Coronary artery (tissue), 2 donors: Measurements from ENCODE around the gene SMIM29.
A peak's percentile ranks its signal among the peaks of the same experiment; 100 is the strongest.
"Not testable (repeated sequence)": the region's sequence is repeated elsewhere in the genome, so short reads cannot be mapped to it uniquely, and the experiment has no call there.

Experiments
- DNase-seq: peaks from one replicate; pipeline ENCODE4 v3.0.0-alpha.2; 2017; ENCODE audit warnings: low spot score
- H3K27ac ChIP-seq, 2 donors: fragments of 200-600 bp; sonication (generic); one replicate each; pipeline ENCODE4 v1.5.1; 2016 to 2019
- H3K4me3 ChIP-seq: fragments of 200-600 bp; sonication (generic); 2 replicates; pipeline ENCODE4 v1.5.1; 2016; ENCODE audit warnings: mild to moderate bottlenecking, moderate library complexity
- CTCF ChIP-seq: fragments of 200-600 bp; sonication (generic); IDR thresholded peaks from one replicate; pipeline ENCODE4 v1.5.1; 2019; ENCODE audit warnings: antibody characterized with exemption

Gene SMIM29

GRCh38 chr6:34247481-34248197 is 1.2 kb downstream of the SMIM29 start:
- Histone ChIP-seq H3K4me3 (peak overlapping the region; percentile 91), H3K27ac (peak overlapping the region; percentile 86 to 95)
- TF ChIP-seq CTCF = no peak
- DNase-seq = no peak

GRCh38 chr6:34246563-34247391 is 2.0 kb downstream of the SMIM29 start:
- H3K4me3 ChIP-seq = no peak overlapping the region
- peak overlapping the region in 1 of 2 donors; percentile 95 for H3K27ac ChIP-seq
- DNase-seq = no peak
- TF ChIP-seq CTCF = no peak

GRCh38 chr6:34246249-34246562 is 2.6 kb downstream of the SMIM29 start:
- TF ChIP-seq CTCF = no peak
- DNase-seq = no peak
- H3K4me3 ChIP-seq = no peak overlapping the region
- H3K27ac ChIP-seq = no peak overlapping the region

- not testable (repeated sequence) for DNase-seq, H3K27ac ChIP-seq, H3K4me3 ChIP-seq
Observed at GRCh38 chr6:34245761-34246140, 3.1 kb downstream of the SMIM29 start.

- peak overlapping the region in 1 of 2 donors; percentile 62 for H3K27ac ChIP-seq
- DNase-seq = peak; percentile 69
- H3K4me3 ChIP-seq = not testable (repeated sequence)
Observed at GRCh38 chr6:34245032-34245760, 3.6 kb downstream of the SMIM29 start.

GRCh38 chr6:34243901-34244884 is 4.6 kb downstream of the SMIM29 start:
- Histone ChIP-seq H3K4me3 (peak overlapping the region; percentile 44), H3K27ac (peak overlapping the region; percentile 1 to 62)
- DNase-seq = peak; percentile 82
- TF ChIP-seq CTCF = no peak

- no peak for TF ChIP-seq CTCF
- Histone ChIP-seq H3K4me3 (no peak overlapping the region), H3K27ac (peak overlapping the region in 1 of 2 donors; percentile 62)
- peak; percentile 46 for DNase-seq
Observed at GRCh38 chr6:34243131-34243771, 5.6 kb downstream of the SMIM29 start.
